ENCODE measurements around the gene XCR1.

XCR1 gene

GRCh38 chr3:45984331-45985312 lies 42.7 kb downstream of the XCR1 start:
- DNase-seq (ENCODE audit: low read depth in 2 of 2): no peak

DNA sequence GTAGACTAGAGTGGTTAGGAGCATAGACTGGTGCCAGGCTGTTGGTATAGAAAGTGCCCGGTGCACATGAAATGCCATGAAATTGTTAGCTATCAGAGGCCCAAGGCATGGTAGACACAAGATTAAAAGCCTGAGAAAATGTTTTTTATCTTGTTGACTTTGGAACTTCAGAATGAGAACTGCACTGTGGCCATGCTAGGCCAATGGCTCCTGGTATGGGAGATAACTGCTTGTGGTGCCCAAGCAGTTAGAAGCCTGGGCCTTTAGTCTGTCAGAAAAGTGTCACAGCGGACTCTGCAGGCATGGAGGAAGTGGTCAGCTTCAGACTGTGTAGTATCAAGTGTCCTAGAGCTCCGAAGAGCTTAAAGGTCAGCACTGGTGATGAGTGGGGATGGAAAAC lies 43.5 kb downstream of the XCR1 start:
- no peak for DNase-seq (ENCODE audit: low read depth in 2 of 2)

DNA sequence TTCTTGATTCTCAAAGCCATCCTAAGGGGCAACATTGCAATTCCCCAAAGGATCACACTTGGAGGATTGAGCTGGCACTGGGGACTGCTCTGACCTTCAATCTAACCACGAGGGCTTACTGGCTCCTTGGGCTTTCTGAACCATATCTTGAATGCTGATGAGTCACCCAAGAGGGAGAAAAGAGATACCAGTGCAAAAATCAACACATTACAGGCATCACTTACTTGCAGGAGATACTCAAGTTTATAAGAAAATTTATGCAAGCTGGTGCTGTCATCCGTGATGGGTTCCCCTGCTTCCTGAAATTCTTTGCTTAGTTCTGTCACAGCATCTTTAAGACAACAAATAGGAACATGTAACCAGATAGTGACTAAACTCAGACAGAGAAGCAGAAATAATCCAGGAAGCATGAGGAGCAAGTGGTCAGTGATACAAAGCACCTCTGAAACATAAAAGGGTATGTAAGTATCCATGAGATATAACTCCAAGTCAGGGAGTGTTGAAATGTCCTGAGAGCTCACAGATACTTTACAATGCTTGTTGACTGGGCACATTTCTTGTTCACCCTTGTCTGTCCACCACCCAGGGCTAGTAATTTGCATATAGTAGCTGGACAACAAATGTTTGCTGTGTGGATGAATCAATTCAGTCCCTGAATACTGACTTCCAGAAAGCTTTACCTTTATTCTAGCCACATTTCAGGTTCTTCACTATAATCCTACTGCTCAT lies 45.8 kb downstream of the XCR1 start:
- no peak for DNase-seq (ENCODE audit: low read depth in 2 of 2)

- no peak for DNase-seq (ENCODE audit: low read depth in 2 of 2)
Observed at GRCh38 chr3:45980819-45981218, 46.5 kb downstream of the XCR1 start.

DNA sequence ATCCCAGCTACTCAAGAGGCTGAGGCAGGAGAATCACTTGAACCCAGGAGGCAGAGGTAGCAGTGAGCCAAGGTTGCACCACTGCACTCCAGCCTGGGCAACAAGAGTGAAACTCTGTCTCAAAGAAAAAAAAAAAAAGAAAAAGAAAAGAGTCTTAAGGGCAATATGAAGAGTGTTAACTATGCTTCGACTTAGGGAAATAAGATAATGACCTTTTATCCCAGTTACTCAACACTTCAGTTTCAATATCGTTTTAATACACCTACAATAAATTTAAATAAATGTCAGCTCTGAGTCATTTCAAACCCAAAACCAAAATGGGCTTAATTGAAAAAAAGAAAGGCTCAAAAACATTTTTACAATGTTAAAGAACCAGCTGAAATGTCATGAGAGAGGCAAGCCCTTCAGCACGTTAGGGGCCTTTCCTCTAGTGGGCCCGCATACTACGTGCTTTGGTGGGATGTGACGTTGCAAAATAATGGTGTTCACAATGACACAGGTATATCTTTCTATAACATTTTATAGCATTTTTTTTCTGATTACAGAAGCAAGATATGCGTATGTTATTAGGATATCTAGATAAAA lies 47.0 kb downstream of the XCR1 start:
- no peak for DNase-seq (ENCODE audit: low read depth in 2 of 2)

GRCh38 chr3:45979378-45979777 lies 47.9 kb downstream of the XCR1 start:
- DNase-seq (ENCODE audit: low read depth in 2 of 2): no peak

DNA sequence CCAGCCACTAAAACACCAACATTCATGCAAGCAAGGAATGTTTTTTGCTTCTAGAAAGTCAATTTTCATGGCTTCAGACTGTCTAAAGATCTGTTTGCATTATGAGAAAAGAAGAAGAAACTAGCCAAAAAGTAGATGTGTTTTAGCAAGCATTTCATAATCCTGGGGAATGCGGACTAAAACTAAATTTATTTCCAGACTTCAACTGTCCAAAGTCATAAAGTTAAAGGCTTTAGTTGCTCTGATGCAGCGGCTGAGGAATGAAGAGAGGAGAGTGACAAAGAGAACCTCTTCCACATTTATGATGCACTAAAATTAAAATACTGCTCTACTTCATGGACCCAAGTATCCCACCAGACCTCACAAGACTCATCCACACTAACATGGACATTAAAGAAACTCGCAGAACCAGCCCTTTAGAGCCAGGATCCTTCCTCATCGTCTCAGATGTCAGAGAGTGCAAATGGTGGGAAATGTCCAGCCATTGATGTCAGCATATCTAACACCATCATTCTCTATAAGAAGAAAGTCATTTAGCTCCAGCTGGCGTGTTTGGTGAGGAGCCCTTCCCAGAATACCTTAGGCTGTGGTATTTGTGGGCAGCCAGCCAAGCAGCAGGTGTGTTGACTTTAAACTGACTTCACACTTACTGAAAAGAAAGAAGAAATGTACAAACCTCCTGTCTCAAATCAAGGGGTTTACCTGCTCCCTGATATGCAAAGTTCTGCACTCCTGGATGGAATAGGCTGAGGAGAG lies 49.1 kb downstream of the XCR1 start:
- DNase-seq (ENCODE audit: low read depth in 2 of 2): no peak

DNA sequence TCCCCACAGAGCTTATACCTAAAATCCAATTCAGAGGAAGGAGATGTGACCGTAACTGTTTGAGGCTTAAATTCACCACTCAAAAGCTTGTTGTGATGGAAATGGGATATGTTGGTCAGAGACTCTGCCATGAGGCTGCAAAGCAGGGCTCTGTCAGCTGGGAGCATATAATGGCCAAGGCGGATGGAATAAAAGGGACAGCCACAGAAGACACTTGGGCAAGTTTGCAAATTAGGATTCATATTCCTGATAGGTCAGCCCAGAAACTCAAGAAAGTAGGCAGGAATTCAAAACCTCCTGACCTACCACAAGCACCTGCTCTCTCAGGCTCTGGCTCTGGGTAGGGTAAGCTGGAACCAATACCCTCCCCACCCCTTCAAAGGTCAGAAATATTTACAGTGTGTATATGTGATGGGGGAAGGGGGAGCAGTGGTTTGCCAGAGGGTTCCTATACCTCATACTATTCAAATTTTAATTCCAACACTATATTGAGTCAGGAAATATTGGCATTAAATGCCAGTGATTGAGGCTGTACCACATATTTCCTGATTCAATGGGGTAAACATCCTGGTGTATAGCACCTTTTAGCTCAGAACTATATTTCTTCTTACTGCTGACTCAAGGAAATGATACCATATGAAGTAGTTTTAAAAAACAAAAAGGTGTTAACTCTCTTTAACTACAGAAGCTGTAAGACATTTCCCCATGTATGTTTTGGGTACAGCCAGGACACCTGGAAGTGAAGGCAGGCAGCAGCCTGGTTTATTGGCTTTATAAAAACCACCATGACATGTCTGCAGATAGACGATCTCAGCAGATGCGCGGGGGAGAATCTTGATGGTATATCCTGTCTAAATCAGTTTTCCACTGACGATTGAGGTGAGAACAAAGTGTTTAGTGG lies 50.8 kb downstream of the XCR1 start:
- no peak for DNase-seq (ENCODE audit: low read depth in 2 of 2)

- no peak for DNase-seq (ENCODE audit: low read depth in 2 of 2)
Observed at GRCh38 chr3:45975686-45976085, 51.6 kb downstream of the XCR1 start.

DNA sequence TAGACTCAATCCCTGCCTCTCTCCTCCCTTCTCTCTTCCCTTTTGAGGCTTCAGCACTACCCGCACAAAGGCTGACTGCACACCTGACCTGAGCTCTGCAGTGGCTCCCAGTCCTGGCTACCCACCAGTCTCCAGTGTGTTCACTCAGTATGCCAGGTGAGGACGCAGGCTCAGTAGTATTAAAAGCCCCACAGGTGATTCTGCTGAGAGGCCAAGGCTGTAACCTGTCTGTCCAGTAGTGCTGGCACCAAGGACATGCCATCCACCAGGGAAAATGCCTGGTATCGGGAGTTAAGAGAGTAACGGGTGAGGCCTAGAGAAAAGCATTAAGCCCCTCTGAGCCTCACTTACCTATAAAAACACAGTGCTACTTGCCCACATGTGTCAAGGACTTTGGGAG lies 52.6 kb downstream of the XCR1 start:
- no peak for DNase-seq (ENCODE audit: low read depth in 2 of 2)

- no peak for DNase-seq (ENCODE audit: low read depth in 2 of 2)
Observed at GRCh38 chr3:45972534-45973402, 54.5 kb downstream of the XCR1 start.

- DNase-seq (ENCODE audit: low read depth in 2 of 2): no peak
Observed at GRCh38 chr3:45969953-45970352, 57.3 kb downstream of the XCR1 start.

DNA sequence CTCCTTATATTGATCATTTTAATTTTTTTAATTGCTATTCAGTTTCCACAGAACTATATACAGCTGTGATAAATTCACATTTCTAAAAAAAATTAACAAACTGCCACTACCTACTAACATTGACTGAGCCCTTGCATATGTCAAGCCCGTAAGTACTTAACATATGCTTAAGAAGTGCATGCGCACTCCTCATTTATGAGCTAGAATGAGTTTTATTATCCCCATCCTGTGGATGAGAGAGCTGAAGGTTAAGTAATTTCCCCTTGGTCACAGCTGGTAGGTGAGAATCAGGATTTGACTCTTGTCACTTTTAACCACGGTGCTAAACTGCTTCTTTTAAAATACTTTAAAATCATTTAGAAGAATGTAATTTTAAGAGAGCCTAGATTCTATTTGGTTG lies 58.2 kb downstream of the XCR1 start:
- no peak for DNase-seq (ENCODE audit: low read depth in 2 of 2)

DNA sequence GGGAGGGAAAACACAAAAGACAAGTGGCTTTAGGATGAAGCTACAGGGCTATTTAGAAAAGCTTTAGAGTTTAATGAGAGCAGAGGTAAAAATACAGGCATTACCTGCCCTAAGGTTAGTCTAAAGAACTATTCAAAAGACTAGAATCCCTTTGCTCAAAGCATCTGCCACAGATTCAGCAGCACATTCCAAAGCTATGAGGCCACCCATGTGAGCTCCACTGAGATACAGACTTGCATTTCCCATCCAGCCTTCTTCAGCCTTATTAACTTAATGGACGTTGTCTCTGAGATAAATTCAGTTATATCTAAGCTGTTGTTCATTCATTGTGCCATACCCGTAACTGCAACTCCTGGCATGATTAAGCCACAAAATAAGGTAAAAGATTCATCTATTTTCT lies 58.6 kb downstream of the XCR1 start:
- no peak for DNase-seq (ENCODE audit: low read depth in 2 of 2)

- DNase-seq (ENCODE audit: low read depth in 2 of 2): no peak
Observed at GRCh38 chr3:45968149-45968548, 59.1 kb downstream of the XCR1 start.

DNA sequence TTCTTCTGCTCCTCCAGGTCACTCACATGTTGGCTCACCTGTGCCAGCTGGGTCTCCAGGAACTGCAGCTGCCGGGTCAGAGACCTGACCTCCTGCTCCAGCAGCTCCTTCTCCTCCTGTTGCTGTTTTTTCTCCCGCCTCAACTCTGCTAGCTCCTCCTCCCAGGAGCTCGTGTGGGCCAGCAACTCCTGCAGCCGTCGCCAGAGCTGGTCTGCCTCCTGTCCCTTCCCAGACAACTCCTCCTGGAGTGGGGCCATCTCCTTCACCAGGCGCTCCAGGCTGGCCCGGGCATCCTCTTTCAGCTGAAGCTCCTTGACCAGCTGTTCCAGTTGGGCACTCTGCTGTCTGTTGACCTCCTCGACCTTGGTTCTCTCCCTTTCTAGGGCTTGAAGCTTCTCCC lies 59.6 kb downstream of the XCR1 start:
- no peak for DNase-seq (ENCODE audit: low read depth in 2 of 2)

Measured in activated CD4-positive, alpha-beta T cell treated with anti-CD3 and anti-CD28 coated beads for 24 hours (primary cell).